Loucy (cell line): ENCODE measurements around the gene LDHAL6B.

Source experiments
- EZH2phosphoT487 ChIP-seq: fragments of 200-600 bp; IDR thresholded peaks from 2 replicates; pipeline ENCODE4 v1.6.1; 2018; ENCODE audit warnings: antibody characterized with exemption, mild to moderate bottlenecking, moderate library complexity, borderline replicate concordance
- TF ChIP-seq, protein P1 (sequence below): fragments of 200-600 bp; sonication (generic); conservative IDR thresholded peaks from 2 replicates; pipeline ENCODE4 v1.5.1; 2014; ENCODE audit warnings: mild to moderate bottlenecking, antibody characterized with exemption, low read length

DNA sequence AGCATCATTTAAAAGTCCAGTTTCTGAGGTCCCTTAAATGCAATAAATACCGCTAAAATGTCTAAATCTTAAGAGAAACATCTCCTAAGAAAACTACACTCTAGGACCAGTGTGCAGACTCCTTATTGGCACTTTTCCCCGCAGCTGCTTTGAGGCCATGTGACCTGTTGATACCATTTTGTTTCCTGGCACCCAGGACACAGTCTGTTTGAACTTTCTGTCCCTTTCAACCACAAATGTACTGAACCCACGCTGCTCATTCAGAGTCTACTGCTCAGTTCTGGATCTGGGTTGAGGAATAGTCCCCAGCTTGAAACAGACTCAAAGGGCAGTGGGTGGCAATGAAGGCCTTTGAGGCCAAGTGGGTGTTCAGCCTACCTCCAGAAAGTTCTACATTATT is 17.1 kb downstream of the LDHAL6B start:
- TF ChIP-seq, protein P1, sequence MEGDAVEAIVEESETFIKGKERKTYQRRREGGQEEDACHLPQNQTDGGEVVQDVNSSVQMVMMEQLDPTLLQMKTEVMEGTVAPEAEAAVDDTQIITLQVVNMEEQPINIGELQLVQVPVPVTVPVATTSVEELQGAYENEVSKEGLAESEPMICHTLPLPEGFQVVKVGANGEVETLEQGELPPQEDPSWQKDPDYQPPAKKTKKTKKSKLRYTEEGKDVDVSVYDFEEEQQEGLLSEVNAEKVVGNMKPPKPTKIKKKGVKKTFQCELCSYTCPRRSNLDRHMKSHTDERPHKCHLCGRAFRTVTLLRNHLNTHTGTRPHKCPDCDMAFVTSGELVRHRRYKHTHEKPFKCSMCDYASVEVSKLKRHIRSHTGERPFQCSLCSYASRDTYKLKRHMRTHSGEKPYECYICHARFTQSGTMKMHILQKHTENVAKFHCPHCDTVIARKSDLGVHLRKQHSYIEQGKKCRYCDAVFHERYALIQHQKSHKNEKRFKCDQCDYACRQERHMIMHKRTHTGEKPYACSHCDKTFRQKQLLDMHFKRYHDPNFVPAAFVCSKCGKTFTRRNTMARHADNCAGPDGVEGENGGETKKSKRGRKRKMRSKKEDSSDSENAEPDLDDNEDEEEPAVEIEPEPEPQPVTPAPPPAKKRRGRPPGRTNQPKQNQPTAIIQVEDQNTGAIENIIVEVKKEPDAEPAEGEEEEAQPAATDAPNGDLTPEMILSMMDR: no peak
- TF ChIP-seq EZH2phosphoT487: no peak
